HG02885 (cell line): ENCODE data around the gene PHLDB3.
A peak's percentile ranks its signal among the peaks of the same experiment; 100 is the strongest.

Experiments
- ATAC-seq: cut with Tn5 transposase; IDR thresholded peaks from one replicate; pipeline ENCODE4 v1.9.1; 2021; ENCODE audit warnings: mild to moderate bottlenecking; ENCODE audit not compliant: unreplicated experiment, poor library complexity

Gene PHLDB3

DNA sequence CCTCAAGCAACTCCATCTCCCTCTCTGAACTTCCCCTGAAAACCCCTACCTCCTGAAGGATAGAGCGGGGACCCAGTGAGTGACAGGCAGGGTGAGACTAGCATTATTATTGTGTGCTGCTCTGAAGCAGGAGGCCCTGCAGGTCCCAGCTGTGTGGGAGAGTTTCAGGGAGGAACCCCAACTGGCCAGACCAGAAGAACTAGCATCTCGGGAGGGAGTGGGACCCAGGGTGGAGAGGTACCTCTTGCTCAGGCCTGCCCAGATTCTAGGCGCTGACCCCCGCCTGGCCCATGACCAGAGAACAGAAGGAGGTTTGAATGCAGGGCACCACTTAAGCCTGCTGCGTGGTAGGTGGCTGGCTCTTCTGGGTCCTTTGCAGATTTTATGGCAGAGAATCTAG lies 33.5 kb downstream of the PHLDB3 start:
- ATAC-seq: no peak

DNA sequence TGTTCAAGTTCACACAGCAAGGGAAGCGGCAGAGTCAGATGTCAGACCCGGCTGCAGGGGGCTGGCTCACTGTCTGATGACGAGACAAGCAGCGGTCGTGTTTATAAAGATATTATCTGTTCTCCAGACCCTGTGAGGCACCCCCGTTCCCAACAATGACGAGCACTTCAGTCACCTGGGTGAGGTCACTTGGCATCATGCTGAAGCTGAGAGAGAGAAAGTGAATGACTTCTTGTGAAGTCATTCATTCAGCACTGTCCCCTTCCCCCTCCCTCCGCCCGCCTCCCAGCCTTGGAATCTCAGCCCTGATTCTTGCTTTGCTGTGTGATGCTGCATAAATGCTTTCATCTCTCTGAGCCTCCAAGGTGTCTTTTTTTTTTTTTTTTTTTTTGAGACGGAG lies 34.3 kb downstream of the PHLDB3 start:
- no peak for ATAC-seq

DNA sequence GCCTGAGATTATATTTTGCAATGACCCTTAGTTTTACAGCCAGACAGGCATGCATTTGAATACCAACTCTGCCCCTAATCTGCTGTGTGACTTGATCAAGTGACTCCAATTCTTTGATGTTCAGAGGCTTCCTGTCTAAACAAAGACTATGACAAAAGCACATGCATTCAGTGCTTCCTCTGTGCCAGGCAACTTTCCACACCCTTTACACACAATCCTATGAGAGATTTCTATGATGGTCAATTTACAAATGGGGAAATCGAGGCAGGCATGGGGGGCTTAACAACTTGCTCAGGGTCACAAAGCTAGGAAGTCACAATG lies 35.4 kb downstream of the PHLDB3 start:
- no peak for ATAC-seq

DNA sequence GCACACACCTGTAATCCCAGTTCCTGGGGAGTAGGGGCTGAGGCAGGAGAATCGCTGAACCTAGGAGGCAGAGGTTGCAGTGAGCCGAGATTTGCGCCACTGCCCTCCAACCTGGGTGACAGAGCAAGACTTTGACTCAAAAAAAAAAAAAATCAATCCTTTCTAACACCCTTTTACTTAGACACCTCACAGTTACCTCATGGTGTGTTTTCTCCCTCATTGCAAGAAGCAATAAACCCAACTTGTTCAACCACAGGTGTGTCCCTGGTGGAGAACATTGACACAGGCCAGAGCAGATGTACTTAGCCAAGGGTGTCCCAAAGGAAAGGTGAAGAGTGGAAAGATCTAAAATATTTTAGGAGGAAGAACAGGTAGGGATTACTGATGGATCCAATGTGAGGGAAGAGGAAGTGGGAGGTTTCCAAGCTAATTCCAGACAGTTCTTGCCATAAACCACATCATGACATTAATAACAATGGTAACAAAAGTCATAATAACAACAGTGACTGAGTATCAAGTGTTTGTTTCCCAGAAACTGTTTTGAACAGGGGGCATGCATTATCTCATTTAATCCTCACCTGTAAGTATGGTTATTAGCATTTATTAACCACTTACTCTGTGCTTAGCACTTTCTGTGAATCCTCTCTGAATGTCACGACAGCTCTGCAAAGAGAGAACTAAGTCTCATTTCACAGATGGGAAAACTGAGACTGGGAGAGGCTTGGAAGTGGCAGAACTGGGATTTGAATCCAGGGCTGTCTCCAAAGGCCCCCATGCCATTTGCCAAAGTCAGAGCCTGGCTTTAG lies 36.0 kb downstream of the PHLDB3 start:
- ATAC-seq: no peak

DNA sequence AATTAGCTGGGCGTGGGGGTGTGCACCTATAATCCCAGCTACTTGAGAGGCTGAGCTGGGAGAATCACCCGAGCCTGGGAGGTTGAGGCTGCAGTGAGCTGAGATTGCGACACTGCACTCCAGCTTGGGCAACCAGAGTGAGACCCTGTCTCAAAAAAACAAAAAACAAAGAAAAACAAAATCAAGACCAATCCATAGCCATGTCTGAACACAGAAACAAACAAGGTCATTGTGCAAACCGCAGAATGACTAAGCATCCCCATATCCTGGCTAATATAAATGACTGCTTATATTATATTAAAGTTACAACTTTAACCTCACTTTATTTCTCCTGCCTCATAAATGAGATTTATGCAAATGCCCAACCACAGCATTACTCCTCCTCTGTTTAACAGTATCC lies 36.8 kb downstream of the PHLDB3 start:
- no peak for ATAC-seq

DNA sequence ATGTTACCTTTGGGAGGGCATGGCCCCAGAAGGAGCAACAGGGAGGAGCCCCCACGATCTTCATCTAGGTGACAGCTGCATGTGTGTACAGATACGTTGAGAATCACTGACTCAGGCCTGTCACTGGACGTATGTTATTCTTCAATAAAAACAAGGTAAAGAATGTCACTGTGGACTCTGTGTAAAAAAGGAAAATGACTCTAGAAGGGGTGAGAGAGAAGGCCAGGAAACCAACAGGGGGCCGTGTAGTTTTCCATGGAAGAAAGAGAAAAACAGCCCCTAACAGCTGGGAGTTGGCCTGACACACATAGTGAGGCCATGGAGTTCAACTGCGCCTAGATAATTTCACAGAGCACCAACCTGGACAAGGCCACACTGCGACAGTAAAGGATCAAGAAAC lies 37.3 kb downstream of the PHLDB3 start:
- ATAC-seq: no peak

DNA sequence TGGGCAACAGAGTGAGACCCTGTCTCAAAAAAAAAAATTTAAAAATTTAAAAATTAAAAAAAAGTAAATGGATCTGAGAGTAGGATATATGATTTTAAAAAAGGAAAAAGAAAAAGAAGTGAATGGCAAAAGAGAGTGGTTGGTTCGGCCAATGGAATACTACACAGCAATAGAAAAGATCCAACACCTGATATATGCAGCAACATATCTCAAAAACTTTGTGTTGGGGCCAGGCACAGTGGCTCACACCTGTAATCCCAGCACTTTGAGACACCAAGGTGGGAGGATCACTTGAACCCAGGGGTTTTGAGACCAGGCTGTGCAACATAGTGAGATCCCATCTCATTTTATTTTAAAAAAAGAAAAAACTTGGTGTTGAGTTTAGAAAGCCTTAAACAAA lies 37.8 kb downstream of the PHLDB3 start:
- no peak for ATAC-seq

DNA sequence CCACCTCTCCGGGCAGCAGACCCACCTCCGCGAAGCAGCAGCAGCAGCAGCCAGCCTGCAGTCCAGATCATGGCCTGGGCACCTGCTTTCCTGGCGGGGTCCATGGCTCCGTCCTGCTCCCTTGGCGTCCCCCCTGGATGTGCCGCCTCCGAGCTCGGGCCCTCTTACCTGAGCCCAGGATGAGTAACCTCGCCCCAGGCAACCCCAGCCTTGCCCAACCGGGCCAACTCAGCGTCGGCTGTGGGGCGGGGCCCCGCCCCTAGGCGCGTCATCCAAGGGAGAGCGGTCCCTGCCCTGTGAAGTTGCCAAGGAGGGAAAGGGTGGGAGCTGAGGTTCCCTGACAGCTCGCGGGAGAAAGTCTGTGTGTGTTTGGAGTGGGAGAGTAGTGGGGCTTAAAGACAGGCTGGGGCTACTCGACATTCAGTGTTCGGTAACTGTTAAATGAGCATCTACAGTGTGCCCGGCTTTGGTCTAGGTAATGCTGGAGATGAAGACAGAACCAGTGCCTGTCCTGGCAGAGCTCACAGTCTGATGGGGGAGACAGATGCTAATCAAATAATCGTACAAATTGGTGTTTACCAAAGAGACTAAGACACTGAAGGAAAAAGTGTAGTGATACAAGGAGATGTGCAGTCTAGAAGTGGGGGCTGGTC lies 39.0 kb downstream of the PHLDB3 start, which contains the start of gene LYPD3:
Gene LYPD3, minus strand, starts transcription at position 141 of the 653 bp plus-strand sequence. Its CDS starts 37 bp downstream, at position 104.
- no peak for ATAC-seq

DNA sequence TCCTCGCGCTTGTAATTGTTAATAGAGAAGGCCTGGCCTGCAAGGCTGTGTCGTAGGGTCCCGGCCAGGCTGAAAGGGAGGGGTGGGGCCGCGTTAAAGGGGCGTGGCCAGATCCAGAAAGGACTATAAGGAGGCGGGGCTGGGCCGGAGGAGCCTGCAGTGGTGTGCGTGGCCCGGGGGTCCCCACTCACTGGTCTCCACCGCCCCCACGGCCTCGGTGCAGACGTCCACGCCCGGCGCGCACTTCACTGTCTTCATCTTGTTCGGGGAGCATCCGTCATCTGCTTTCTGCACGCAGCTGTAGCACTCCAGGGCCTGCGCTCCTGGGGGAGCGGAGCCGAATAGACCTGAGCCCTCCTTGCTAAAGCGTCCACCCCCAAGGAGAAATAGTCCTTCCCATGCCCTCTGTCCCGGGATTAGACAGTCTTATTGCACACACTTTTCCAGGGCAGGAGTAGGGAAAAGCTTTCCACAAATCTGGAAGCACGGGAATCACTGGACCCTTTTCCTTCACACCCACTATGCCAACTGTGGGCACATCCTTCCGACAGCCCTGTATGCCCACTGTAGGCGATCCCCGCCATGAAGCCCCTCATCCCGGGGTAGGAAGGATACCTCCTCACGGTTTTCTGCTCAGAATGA lies 40.3 kb downstream of the PHLDB3 start:
- ATAC-seq: peak; percentile 41

DNA sequence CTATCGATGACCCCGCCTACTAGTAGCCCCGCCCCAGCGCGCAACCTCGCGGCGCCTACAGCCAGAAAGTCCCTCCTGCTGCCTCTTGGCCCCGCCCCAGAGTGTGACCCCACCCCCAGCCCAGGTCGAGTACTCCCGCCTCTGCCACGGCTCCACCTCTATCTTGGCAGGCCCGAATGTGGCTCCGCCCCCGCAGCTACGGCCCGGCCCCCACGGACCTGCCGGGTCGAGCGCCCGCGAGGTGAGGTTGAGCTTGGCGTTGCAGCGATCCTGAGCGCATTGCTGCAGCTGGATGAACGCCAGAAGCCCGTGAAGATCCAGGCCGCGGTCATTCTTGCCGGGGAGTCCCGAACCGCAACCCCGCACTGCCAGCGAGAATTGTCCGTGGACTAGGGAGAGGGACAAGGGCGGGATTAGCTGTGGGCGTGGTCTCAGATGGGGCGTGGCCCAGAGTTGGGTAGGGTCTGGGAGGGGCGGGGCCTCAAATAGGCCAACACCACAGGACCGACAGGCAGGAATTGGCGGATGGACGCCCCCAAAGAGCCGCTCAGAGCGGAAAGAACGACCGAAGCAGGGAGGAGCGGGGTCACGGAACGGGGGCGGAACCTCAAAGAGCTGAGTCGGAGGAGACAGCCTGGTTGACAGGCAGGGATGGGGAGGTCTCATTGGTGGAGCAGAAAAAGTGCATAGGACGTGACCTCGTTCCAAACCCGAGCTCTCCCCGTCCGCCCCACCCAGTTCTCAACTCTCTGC lies 41.0 kb downstream of the PHLDB3 start:
- ATAC-seq: peak; percentile 84

DNA sequence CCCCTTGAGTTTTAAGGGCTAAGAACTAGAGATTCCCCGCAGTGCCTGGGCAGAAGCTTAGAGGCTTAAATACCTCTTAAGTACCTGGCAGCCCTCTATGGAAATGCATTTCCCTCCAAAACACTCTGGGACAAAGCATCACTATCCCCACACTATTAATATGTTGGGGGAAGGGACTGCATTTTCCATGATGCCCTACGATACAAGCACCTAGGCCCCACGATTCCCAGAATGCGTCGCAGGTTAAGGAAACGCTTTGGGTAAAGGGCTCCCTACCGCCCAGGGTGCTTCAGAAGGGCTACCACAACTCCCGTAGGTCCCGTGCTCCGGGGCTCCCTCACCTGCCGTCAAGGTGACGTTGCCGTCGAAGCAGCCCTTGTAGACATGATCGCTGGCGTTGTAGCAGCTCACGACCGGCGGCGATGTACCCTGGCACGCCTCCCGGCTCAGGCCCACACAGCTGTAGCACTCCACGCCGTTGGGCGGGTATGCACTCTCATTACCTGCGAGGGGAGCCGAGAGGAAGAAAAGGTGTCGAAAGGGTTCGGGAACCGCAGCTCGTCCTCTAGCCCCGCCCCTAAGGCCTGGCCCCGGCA lies 41.7 kb downstream of the PHLDB3 start:
- ATAC-seq: no peak

DNA sequence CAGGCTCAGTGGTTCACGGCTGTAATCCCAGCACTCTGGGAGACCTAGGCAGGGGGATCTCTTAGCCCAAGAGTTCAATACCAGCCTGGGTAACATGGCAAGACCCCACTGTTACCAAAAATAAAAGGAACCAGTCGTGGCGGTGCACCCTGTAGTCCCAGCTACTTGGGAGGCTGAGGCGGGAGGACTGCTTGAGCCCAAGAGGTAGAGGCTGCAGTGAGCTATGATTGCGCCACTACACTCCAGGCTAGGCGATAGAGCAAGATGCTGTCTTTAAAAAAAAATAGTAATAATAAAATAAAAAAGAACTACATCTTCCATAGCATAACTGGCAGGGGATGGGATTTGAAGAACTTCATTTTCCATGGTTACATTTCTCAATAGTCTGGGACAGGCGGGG lies 42.2 kb downstream of the PHLDB3 start:
- no peak for ATAC-seq

DNA sequence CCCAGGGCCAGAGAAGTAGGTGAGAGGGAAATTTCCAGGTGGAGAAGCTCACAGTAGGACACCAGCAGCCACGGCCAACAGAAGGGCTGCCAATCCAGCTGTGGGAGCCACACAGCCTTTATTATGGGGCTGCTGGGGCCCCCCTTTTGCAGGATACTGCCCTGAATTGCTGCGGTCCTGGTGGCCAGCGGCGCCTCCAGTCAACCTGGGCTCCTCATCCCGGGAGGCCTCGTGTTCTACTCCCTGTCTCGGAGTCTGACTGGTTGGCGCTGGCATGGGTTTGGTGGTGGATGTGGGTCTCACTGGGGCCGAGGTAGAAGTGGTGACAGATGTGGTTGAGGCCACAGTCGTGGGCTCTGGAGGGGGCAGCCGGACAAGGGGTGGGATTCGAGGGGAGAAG lies 43.2 kb downstream of the PHLDB3 start:
- ATAC-seq: no peak

DNA sequence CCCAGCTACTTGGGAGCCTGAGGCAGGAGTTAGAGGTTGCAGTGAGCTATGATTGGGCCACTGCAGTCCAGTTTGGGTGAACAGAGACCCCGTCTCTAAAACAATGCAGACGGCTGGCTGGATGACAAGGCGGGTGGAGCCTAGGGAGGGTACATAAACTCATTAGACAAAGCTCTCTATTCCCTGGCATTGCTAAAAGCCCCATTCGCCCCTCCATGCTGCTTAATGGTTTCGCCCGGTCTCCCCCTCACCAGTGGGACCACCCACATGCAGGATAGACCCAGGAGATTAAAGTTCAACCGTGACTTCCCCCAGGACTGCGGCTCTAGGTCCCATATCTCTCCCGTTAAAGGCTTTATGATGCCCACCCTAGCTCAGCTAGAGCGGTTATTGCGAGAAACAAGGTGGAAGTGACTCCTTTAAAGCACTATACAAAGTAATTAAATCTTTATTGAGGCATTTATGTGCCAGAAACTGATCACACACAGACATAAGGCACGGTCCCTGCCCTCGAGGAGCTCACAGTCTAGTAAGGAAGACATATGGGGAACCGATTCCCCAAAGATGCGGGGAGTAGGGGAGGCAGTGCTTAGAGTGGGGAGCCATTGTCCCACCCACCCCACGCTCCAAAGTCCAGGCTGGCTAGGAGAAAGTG lies 44.1 kb downstream of the PHLDB3 start:
- ATAC-seq: no peak

DNA sequence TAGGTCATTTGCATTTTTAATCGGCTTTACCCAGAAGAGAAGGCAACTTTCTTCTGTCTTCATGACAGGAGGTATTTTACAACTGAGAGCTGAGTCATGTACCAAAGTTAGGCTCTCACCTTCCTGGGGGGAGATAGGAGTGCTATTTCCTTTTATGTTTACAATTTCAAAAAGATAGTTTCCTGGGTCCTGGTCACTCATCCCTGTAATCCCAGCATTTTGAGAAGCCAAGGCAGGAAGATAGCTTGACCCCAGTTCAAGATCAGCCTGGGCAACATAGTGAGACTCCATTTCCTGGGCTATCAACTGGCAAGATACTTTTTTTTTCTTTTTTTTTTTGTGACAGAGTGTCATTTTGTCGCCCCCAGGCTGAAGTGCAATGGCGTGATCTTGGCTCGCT lies 46.7 kb downstream of the PHLDB3 start:
- ATAC-seq: no peak

DNA sequence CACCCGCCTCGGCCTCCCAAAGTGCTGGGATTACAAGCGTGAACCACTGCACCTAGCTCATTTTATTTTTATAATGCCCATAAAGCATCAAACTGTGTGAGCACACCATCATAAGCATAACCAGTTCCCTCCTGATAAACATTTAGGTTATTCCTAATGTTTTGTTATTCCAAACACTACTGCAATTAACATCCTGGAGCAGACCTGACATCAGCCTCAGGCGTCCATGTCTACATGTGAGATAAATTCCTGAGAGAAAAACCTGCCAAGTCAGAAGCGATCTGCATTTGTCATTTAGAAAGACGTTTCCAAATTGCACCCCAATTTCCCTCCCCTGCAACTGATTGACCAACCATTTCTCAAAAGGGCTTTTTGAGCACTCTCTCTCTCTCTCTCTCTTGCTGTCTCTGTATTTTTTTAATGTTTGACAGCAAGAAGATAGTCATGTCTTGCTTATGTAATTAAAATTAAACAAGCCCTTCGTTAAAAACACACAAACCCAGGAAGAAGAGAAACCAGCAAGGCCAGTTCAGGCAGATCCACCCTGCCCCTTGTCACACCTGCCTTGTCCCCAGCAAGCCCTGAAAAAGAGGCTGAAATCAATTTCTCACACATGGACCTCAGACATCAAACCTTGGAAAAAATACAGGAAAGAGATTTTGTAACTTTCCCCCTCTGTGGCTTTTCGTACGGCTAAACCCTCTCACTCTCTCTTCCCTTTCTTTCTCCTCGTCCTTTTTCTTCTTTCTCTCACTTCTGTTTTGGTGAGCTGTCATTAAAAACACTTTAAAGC lies 49.0 kb downstream of the PHLDB3 start:
- ATAC-seq: no peak

DNA sequence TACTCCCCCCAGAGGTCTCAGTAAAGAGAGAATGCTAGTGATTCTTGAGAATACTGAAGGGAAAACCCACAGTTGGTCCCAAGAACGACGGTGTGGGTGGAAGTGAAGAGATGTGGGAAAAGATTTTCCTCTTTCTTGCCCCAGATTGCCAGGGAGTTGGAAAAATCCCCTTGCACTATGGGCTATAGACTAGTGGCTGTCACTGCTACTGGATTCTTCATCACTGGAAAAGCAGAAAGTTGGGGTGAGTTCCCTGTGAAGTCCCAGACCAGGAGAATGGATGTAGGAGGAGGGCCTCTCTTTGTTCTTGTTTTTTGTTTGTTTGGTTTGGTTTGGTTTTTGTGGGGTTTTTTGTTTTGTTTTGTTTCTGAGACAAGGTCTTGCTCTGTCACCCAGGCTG lies 50.5 kb downstream of the PHLDB3 start:
- no peak for ATAC-seq

DNA sequence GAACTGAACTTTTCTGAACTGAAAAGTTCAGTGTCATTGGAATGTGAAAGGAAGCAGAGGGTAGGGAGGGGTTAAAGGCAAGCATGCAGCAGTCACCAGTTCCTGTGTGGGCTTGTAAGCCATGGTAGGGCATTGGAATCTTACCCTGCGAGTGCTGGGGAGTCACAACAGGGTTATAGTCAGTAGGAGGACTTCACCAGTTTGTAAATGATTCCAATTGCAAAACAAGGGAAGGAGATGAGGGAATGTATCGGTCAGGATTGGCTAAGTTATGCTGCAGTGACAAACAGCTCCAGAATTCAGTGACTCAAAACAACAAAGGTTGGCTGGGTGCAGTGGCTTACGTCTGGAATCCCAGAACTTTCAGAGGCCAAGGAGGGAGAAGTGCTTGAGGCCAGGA lies 52.0 kb downstream of the PHLDB3 start:
- no peak for ATAC-seq

DNA sequence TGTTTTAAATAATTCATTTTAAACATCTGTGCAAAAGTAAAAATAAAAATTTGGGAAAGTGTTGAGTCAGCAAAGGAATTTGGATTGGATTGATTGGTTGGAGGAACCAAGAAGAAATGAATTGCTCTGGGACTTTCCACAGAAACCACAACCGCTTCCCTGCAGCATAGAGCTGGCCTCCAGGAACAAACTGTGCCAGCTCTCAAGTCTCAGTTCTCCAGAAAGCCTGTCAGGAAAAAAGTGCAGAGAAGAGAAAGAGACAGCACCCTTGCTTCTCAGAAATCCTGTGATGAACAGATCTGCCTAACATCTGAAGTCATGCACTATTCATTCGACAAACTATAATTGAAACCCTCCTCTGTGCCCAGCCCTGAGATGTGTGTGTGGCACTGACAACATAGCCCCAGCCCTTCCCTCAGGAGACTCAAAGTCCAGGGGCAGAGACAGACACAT lies 54.0 kb downstream of the PHLDB3 start:
- no peak for ATAC-seq
